Erythroblast (primary cell): ENCODE results near the gene LRP5.

Experiments used
- GATA1 ChIP-seq: IDR thresholded peaks from 2 replicates; pipeline ENCODE4 v1.6.1; 2011; ENCODE audit warnings: low read depth, mild to moderate bottlenecking, control low read depth, low read length, moderate library complexity
- POLR2A ChIP-seq: IDR thresholded peaks from 2 replicates; pipeline ENCODE4 v1.6.1; 2011; ENCODE audit warnings: mild to moderate bottlenecking, low read length

- no peak for TF ChIP-seq POLR2A
- no peak for TF ChIP-seq GATA1
Measured at GRCh38 chr11:68275721-68276507, 36.5 kb upstream of the LRP5 start.
